Neural cell (in vitro differentiated cells): ENCODE data around the gene TRMT44. TPM values are rescaled to one million over a fixed set of nuclear protein-coding genes. Genes with fewer than 3 reads are reported as not detected.
"Not testable (repeated sequence)": the region's sequence is repeated elsewhere in the genome, so short reads cannot be mapped to it uniquely, and the experiment has no call there.

ENCODE experiments used
- H2AFZ ChIP-seq: fragments of 200-600, 300-800 bp; sonication (generic), shearing (Covaris generic); 2 replicates; pipeline ENCODE4 v1.6.0; 2014; ENCODE audit warnings: low read depth, mild to moderate bottlenecking, antibody characterized with exemption, low read length, moderate library complexity
- H3F3A ChIP-seq: fragments of 200-600 bp; shearing (Covaris generic); 2 replicates; pipeline ENCODE4 v1.6.1; 2016; ENCODE audit warnings: mild to moderate bottlenecking, moderate library complexity, mixed read lengths, antibody characterized with exemption, low read length; ENCODE audit not compliant: insufficient read depth, poor library complexity, severe bottlenecking
- H3K27ac ChIP-seq: fragments of 200-600, 300-800 bp; sonication (generic), shearing (Covaris generic); 2 replicates; pipeline ENCODE4 v1.5.1; 2014; ENCODE audit warnings: mild to moderate bottlenecking, low read length, moderate library complexity
- H3K27me3 ChIP-seq: fragments of 300-800, 200-600 bp; sonication (generic), shearing (Covaris generic); 2 replicates; pipeline ENCODE4 v1.6.0; 2014; ENCODE audit warnings: mild to moderate bottlenecking, low read depth, low read length, moderate library complexity; ENCODE audit not compliant: insufficient read depth
- H3K36me3 ChIP-seq: fragments of 300-800, 200-600 bp; sonication (generic), shearing (Covaris generic); 2 replicates; pipeline ENCODE4 v1.5.1; 2014; ENCODE audit warnings: mild to moderate bottlenecking, antibody characterized with exemption, low read length, moderate library complexity; ENCODE audit not compliant: insufficient read depth
- H3K4me2 ChIP-seq: fragments of 300-800, 200-600 bp; sonication (generic), shearing (Covaris generic); 2 replicates; pipeline ENCODE4 v1.6.0; 2014; ENCODE audit warnings: mild to moderate bottlenecking, low read length
- H3K4me3 ChIP-seq: fragments of 300-800, 200-600 bp; sonication (generic), shearing (Covaris generic); 2 replicates; pipeline ENCODE4 v1.5.1; 2014; ENCODE audit warnings: mild to moderate bottlenecking, low read length, moderate library complexity
- H3K79me2 ChIP-seq: fragments of 200-600 bp; shearing (Covaris generic); replicated peaks from 2 replicates; pipeline ENCODE4 v1.6.0; 2014; ENCODE audit warnings: mild to moderate bottlenecking, low read length, moderate library complexity; ENCODE audit not compliant: insufficient read depth
- H3K9ac ChIP-seq: fragments of 300-800, 200-600 bp; sonication (generic), shearing (Covaris generic); 2 replicates; pipeline ENCODE4 v1.6.1; 2016; ENCODE audit warnings: mild to moderate bottlenecking, low read length, mixed read lengths
- H3K9me2 ChIP-seq: fragments of 200-600 bp; shearing (Covaris generic); 2 replicates; pipeline ENCODE4 v1.6.1; 2016; ENCODE audit warnings: mild to moderate bottlenecking, low read length, mixed read lengths; ENCODE audit not compliant: insufficient read depth
- H3K9me3 ChIP-seq: fragments of 200-600, 300-800 bp; sonication (generic), shearing (Covaris generic); 2 replicates; pipeline ENCODE4 v1.6.1; 2016; ENCODE audit warnings: mild to moderate bottlenecking, mixed run types, low read length, moderate library complexity, mixed read lengths
- H4K20me1 ChIP-seq: fragments of 200-600 bp; shearing (Covaris generic); 2 replicates; pipeline ENCODE4 v1.6.1; 2016; ENCODE audit warnings: mild to moderate bottlenecking, mixed run types; ENCODE audit not compliant: insufficient read depth
- EP300 ChIP-seq: fragments of 450-650 bp; conservative IDR thresholded peaks from 2 replicates; pipeline ENCODE4 v1.6.1; 2014; ENCODE audit warnings: antibody characterized with exemption, mild to moderate bottlenecking, moderate library complexity; ENCODE audit not compliant: poor library complexity, severe bottlenecking
- EZH2 ChIP-seq: fragments of 200-600, 300-800 bp; shearing (Covaris generic), sonication (generic); IDR thresholded peaks from 2 replicates; pipeline ENCODE4 v1.6.1; 2014; ENCODE audit warnings: antibody characterized with exemption, low read length, borderline replicate concordance, mild to moderate bottlenecking; ENCODE audit not compliant: insufficient read depth, poor library complexity, severe bottlenecking
- MXI1 ChIP-seq: fragments of 450-650 bp; conservative IDR thresholded peaks from 2 replicates; pipeline ENCODE4 v1.6.1; 2014; ENCODE audit warnings: antibody characterized with exemption, mild to moderate bottlenecking; ENCODE audit not compliant: poor library complexity, severe bottlenecking
- POLR2AphosphoS5 ChIP-seq: IDR thresholded peaks from 2 replicates; pipeline ENCODE4 v1.6.1; 2012
- RAD21 ChIP-seq: fragments of 450-650 bp; conservative IDR thresholded peaks from 2 replicates; pipeline ENCODE4 v1.6.1; 2014; ENCODE audit warnings: antibody characterized with exemption, mild to moderate bottlenecking, moderate library complexity
- SMC3 ChIP-seq: fragments of 450-650 bp; conservative IDR thresholded peaks from 2 replicates; pipeline ENCODE4 v1.6.1; 2014; ENCODE audit warnings: antibody characterized with exemption, mild to moderate bottlenecking, moderate library complexity; ENCODE audit not compliant: poor library complexity
- TAF1 ChIP-seq: IDR thresholded peaks from 2 replicates; pipeline ENCODE4 v1.6.1; 2012; ENCODE audit warnings: low read depth
- polyA plus RNA-seq: library from polyadenylated mRNA; depleted of rRNA; stranded (reverse); fragments of >200 nt; gene quantifications from 2 replicates; pipeline ENCODE4 v1.2.3, GENCODE V29; 2014
- TF ChIP-seq, protein P1 (sequence below): fragments of 450-650 bp; IDR thresholded peaks from 2 replicates; pipeline ENCODE4 v1.5.1; 2014; ENCODE audit warnings: antibody characterized with exemption, mild to moderate bottlenecking, moderate library complexity; ENCODE audit not compliant: poor library complexity, severe bottlenecking
- TF ChIP-seq, protein P2 (sequence below): IDR thresholded peaks from 2 replicates; pipeline ENCODE4 v1.6.1; 2012; ENCODE audit warnings: borderline replicate concordance

The TRMT44 gene
- polyA plus RNA-seq, 1 donor from 2014 or later = 20.6 TPM

DNA sequence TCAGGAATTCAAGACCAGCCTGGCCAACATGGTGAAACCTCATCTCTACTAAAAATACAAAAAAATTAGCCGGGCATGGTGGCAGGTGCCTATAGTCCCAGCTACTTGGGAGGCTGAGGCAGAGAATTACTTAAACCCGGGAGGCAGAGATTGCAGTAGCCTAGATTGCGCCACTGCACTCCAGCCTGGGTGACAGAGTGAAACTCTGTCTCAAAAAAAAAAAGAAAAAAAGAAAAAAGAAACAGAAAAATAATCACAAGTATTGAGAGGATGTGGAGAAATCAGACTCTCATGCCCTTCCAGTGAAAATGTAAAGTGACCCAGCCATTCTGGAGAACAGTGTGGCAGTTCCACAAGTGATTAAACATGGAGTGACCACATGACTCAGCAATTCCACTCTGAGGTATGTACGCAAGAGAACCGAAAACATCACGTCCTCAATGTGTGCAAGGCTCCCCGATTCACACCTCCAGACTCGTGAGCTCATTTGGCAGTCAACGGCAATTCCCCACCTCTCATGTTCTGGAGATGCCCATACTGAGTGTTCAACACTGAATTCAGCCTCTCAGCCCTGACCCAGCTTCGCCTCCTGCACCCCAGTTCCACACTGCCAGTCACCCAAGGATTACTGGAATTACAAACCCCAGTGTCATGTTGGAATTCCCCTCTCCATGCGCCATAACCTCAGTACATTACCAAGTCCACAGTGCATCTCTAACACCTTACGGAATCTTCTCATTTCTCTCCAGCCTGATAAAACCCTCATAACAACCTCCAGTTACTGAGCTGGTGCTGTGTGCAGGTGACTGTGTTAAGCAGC lies 21.1 kb upstream of the TRMT44 start:
- no peak overlapping the region for H2AFZ ChIP-seq
- no peak overlapping the region for H3K27ac ChIP-seq
- no peaks in the 10 kb centered on the region for H3F3A ChIP-seq
- TF ChIP-seq SMC3 (no peak), TAF1 (no peak), EP300 (no peak), POLR2AphosphoS5 (no peak), MXI1 (no peak), EZH2 (no peak), RAD21 (no peak)
- TF ChIP-seq, protein P1, sequence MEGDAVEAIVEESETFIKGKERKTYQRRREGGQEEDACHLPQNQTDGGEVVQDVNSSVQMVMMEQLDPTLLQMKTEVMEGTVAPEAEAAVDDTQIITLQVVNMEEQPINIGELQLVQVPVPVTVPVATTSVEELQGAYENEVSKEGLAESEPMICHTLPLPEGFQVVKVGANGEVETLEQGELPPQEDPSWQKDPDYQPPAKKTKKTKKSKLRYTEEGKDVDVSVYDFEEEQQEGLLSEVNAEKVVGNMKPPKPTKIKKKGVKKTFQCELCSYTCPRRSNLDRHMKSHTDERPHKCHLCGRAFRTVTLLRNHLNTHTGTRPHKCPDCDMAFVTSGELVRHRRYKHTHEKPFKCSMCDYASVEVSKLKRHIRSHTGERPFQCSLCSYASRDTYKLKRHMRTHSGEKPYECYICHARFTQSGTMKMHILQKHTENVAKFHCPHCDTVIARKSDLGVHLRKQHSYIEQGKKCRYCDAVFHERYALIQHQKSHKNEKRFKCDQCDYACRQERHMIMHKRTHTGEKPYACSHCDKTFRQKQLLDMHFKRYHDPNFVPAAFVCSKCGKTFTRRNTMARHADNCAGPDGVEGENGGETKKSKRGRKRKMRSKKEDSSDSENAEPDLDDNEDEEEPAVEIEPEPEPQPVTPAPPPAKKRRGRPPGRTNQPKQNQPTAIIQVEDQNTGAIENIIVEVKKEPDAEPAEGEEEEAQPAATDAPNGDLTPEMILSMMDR = no peak
- TF ChIP-seq, protein P2, sequence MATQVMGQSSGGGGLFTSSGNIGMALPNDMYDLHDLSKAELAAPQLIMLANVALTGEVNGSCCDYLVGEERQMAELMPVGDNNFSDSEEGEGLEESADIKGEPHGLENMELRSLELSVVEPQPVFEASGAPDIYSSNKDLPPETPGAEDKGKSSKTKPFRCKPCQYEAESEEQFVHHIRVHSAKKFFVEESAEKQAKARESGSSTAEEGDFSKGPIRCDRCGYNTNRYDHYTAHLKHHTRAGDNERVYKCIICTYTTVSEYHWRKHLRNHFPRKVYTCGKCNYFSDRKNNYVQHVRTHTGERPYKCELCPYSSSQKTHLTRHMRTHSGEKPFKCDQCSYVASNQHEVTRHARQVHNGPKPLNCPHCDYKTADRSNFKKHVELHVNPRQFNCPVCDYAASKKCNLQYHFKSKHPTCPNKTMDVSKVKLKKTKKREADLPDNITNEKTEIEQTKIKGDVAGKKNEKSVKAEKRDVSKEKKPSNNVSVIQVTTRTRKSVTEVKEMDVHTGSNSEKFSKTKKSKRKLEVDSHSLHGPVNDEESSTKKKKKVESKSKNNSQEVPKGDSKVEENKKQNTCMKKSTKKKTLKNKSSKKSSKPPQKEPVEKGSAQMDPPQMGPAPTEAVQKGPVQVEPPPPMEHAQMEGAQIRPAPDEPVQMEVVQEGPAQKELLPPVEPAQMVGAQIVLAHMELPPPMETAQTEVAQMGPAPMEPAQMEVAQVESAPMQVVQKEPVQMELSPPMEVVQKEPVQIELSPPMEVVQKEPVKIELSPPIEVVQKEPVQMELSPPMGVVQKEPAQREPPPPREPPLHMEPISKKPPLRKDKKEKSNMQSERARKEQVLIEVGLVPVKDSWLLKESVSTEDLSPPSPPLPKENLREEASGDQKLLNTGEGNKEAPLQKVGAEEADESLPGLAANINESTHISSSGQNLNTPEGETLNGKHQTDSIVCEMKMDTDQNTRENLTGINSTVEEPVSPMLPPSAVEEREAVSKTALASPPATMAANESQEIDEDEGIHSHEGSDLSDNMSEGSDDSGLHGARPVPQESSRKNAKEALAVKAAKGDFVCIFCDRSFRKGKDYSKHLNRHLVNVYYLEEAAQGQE = no peak
- no peaks in the 10 kb centered on the region for H3K9me2 ChIP-seq
- no peak overlapping the region for H3K4me3 ChIP-seq
- H3K4me2 ChIP-seq = no peak overlapping the region
- H3K27me3 ChIP-seq = no peaks in the 10 kb centered on the region
- no peaks in the 10 kb centered on the region for H3K36me3 ChIP-seq
- no peaks in the 10 kb centered on the region for H3K9me3 ChIP-seq
- no peak overlapping the region for H3K9ac ChIP-seq
- no peaks in the 10 kb centered on the region for H3K79me2 ChIP-seq
- H4K20me1 ChIP-seq = no peaks in the 10 kb centered on the region

DNA sequence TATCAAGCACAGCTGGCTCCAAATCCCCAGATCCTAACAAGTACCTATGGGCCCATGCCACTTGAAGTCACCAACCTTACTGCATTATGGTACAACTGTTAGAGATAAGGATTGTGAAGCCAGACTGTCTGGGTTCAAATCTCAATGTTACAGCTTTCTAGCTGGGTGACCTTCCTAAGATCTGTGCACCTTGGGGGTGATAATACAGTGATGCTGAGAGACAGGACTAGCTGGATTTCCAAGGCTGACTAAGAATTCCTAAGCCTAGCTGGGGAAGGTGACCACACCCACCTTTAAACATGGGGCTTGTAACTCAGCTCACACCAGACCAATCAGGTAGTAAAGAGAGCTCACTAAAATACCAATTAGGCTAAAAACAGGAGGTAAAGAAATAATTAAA lies 20.4 kb upstream of the TRMT44 start:
- H3K79me2 ChIP-seq, H3F3A ChIP-seq, H3K27ac ChIP-seq, H4K20me1 ChIP-seq, H3K27me3 ChIP-seq, H3K9ac ChIP-seq, H3K4me2 ChIP-seq, H3K9me3 ChIP-seq, H3K4me3 ChIP-seq, H3K9me2 ChIP-seq, H2AFZ ChIP-seq, H3K36me3 ChIP-seq: not testable (repeated sequence)

DNA sequence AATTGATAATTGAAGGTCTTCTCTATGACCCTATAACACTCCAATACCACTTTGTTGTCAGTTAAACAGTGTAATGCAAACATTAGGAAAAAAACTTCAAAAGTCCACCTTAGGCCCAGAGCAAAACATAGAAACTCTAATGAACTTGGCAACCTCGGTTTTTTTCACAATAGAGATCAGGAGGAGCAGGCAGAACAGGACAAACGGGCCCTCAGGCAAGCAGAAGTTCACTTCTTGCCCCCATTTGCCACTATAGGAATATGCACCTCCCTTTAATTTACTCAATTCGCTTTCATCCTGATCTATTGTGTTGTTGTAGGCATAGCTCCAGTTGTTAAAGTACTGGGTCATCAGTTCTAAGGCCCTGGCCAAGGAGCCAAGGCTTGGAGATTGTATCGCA lies 18.2 kb upstream of the TRMT44 start:
- H3K9me3 ChIP-seq = no peaks in the 10 kb centered on the region
- H3K27me3 ChIP-seq = no peaks in the 10 kb centered on the region
- no peaks in the 10 kb centered on the region for H3K9me2 ChIP-seq
- no peak overlapping the region for H3K4me3 ChIP-seq
- no peaks in the 10 kb centered on the region for H3K79me2 ChIP-seq
- no peak overlapping the region for H3K4me2 ChIP-seq
- H3K9ac ChIP-seq = no peak overlapping the region
- H2AFZ ChIP-seq = no peak overlapping the region
- no peaks in the 10 kb centered on the region for H3F3A ChIP-seq
- no peak for TF ChIP-seq POLR2AphosphoS5
- no peak for TF ChIP-seq RAD21
- no peak for TF ChIP-seq SMC3
- no peak for TF ChIP-seq EZH2
- TF ChIP-seq, protein P2 = no peak
- TF ChIP-seq MXI1 = no peak
- TF ChIP-seq TAF1 = no peak
- no peak for TF ChIP-seq EP300
- TF ChIP-seq, protein P1 = no peak
- H4K20me1 ChIP-seq = no peaks in the 10 kb centered on the region
- no peaks in the 10 kb centered on the region for H3K36me3 ChIP-seq
- H3K27ac ChIP-seq = no peak overlapping the region
